AG09309 (cell line): ENCODE results near the gene NPBWR2.
"Not testable (repeated sequence)": the region's sequence is repeated elsewhere in the genome, so short reads cannot be mapped to it uniquely, and the experiment has no call there.

Source experiments
- DNase-seq: peaks from one replicate; pipeline ENCODE4 v3.0.0-alpha.2; 2010; ENCODE audit warnings: low read depth
- H3K4me3 ChIP-seq: 2 replicates; pipeline ENCODE4 v1.5.1; 2011; ENCODE audit warnings: mild to moderate bottlenecking, low read depth, low read length, moderate library complexity; ENCODE audit not compliant: control insufficient read depth
- TF ChIP-seq, protein P1 (sequence below): IDR thresholded peaks from 2 replicates; pipeline ENCODE4 v1.5.1; 2011; ENCODE audit warnings: mild to moderate bottlenecking, low read depth, low read length, inconsistent platforms; ENCODE audit not compliant: insufficient read depth, control insufficient read depth; ENCODE audit errors: missing control alignments

The NPBWR2 gene

DNA sequence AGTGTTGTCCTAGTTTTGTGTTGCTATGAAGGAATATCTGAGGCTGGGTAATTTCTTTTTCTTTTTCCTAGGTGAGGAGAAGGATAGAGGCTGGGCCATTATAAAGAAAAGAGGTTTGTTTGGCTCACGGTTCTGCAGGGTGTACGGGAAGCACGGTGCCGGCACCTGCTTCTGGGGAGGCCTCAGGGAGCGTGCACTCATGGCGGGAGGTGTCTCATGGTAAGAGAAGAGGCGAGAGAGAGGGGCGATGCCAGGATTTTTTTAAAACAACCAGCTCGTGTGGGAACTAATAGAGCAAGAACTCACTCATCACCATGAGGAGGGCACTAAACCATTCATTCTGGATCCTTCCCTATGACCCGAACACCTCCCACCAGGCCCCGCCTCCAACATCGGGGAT, 14.2 kb upstream of the NPBWR2 start:
- DNase-seq, result no peak
- TF ChIP-seq, protein P1, sequence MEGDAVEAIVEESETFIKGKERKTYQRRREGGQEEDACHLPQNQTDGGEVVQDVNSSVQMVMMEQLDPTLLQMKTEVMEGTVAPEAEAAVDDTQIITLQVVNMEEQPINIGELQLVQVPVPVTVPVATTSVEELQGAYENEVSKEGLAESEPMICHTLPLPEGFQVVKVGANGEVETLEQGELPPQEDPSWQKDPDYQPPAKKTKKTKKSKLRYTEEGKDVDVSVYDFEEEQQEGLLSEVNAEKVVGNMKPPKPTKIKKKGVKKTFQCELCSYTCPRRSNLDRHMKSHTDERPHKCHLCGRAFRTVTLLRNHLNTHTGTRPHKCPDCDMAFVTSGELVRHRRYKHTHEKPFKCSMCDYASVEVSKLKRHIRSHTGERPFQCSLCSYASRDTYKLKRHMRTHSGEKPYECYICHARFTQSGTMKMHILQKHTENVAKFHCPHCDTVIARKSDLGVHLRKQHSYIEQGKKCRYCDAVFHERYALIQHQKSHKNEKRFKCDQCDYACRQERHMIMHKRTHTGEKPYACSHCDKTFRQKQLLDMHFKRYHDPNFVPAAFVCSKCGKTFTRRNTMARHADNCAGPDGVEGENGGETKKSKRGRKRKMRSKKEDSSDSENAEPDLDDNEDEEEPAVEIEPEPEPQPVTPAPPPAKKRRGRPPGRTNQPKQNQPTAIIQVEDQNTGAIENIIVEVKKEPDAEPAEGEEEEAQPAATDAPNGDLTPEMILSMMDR, result no peak

DNA sequence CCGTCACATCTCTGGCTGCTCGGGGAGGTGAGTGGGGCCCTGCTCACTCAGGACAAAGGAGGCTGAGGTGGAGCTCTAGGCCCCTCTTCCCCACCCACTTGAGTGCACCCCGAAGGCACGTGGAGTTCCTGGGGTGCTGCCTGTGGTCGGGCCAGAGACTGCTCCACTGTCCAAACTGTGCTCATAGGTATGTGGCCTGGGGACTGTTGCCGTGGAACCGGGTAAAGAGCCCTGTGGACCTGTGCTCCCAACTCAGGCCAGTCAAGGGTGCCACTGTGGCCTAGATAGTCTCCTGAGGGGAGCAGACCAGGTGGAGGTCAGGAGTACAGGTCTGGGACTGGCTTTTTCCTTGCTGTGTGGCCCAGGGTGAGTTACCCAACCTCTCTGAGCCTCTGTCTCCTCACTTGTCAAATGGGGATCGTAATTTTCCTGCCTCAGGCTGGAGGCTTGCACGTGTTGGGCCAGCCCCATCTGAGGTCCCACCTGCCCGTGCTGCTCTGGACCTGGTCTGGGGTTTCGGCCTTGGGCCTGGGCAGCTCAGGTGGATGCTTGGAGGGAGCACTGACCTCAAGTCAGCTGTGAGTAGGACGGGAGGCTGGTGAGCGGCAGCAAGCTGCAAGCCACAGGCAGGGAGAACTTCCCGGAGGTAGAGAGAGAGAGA, 12.4 kb upstream of the NPBWR2 start:
- DNase-seq, result no peak

More for the DNA sequence above, 14.2 kb upstream of the NPBWR2 start:
- H3K4me3 ChIP-seq, result no peak overlapping the region

DNA sequence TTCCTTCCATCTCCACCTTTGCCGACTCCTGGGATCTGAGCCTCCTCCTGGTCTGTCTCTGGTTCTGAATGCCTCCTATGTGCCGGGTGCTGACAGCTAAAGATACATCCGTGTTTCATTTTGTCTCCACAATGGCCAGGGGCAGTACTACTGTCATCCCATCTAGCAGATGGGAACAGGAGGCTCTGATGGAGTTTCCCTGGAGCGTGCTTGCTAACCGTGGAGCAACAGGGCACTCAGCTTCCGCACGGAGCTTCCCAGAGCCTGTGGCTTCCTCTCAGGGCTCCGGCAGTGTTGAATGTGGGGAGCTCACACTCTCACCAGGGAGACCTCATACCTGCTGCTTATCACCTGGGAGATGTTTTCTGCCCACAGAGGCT, 11.9 kb upstream of the NPBWR2 start:
- H3K4me3 ChIP-seq, result no peak overlapping the region
- DNase-seq, result no peak
- TF ChIP-seq, protein P1, result no peak

More for the DNA sequence above, 12.4 kb upstream of the NPBWR2 start:
- H3K4me3 ChIP-seq, result no peak overlapping the region
- TF ChIP-seq, protein P1, result no peak

DNA sequence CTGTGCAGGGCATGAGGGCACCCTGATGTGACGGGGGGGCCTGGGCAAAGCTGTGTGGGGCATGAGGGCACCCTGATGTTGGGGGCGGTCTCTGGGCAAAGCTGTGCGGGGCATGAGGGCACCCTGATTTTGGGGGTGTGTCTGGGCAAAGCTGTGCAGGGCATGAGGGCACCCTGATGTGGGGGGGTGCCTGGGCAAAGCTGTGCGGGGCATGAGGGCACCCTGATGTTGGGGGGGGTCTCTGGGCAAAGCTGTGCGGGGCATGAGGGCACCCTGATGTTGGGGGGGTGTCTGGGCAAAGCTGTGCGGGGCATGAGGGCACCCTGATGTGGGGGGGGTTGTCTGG, 10.0 kb upstream of the NPBWR2 start:
- not testable (repeated sequence) for DNase-seq, H3K4me3 ChIP-seq

DNA sequence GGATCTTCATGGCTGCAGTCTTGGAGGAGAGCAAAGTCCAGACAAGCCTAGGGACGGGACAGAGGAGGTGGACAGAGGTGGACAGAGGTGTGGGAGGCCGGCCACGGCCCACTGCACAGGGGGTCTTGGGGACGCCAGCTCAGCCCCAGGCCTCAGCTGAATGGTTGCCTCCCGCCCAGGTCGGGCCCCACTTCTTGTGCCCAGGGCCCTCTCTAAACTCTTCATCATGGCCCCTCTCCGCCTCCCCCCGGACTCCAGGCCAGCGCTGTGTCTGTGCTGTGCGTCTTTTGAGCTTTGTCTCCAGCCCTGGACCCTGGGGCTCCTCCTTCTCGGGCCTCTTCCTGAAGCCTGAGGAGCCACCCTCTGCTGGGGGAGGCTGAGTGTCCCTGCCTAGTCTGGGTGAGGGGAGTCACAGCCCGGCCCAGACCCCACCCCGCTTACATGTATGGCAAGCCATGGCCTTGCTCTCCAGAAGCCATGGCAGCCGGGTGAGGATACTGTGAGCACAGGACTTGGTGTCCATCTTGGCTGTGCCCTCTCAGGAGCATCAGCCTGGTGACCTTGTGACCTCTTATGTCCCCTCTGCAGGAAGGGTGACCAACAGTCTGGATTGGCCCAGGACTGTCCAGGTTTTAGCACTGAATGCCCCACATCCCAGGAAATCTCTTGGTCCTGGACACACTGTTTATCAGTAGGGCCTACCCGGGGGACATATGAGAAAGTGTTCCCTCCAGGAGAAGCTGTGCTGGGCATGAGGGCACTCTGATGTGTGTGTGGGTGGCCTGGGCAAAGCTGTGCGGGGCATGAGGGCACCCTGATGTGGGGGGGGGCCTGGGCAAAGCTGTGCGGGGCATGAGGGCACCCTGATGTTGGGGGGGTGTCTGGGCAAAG, 9.4 kb upstream of the NPBWR2 start:
- TF ChIP-seq, protein P1, result no peak
- DNase-seq, result no peak
- no peak overlapping the region for H3K4me3 ChIP-seq

DNA sequence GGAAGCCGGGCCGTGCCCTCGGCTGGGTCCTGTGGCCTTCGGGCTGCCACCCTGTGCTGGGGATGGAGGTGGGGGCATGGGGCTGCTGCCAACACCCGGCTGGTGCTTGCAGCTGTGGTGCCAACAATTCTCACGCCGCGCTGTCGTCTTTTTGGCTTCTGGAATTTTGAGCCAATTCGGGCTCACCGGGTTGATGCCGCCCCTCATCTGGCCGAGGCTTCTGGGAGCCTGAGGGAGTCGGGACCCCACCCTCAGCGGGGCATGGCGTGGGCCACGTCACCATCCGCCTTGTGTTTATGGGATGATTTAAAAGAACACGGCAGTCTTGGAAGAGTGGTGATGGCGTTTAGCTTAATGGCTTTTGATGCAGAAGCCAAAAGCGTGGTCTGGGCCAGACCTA, 8.7 kb upstream of the NPBWR2 start:
- H3K4me3 ChIP-seq, result no peak overlapping the region
- TF ChIP-seq, protein P1, result no peak
- no peak for DNase-seq
